Prostate gland (tissue), 2 donors: Measurements from ENCODE around the gene CYB5A. TPM values are rescaled to one million over a fixed set of nuclear protein-coding genes. Genes with fewer than 3 reads are reported as not detected.
"Not testable (repeated sequence)": the region's sequence is repeated elsewhere in the genome, so short reads cannot be mapped to it uniquely, and the experiment has no call there.

Experiments used
- DNase-seq: peaks from one replicate; pipeline ENCODE4 v3.0.0-alpha.2; 2019; ENCODE audit warnings: low spot score
- H3K27ac ChIP-seq, 2 donors: fragments of 200-600 bp; sonication (generic); 2 replicates each; pipeline ENCODE4 v1.5.1; 2017 to 2019
- H3K27me3 ChIP-seq: fragments of 200-600 bp; sonication (generic); replicated peaks from 2 replicates; pipeline ENCODE4 v1.5.1; 2019; ENCODE audit not compliant: insufficient read depth
- H3K36me3 ChIP-seq, 2 donors: fragments of 200-600 bp; sonication (generic); 1 replicate in 1 of 2; 2 replicates in 1 of 2; pipeline versions ENCODE4 v1.5.1 to v1.8.1; 2017 to 2019
- H3K4me1 ChIP-seq: fragments of 200-600 bp; sonication (generic); replicated peaks from 2 replicates; pipeline ENCODE4 v1.5.1; 2019
- H3K4me3 ChIP-seq, 2 donors: fragments of 200-600 bp; sonication (generic); 2 replicates each; pipeline ENCODE4 v1.5.1; 2017 to 2019
- H3K9me3 ChIP-seq: fragments of 200-600 bp; sonication (generic); 2 replicates; pipeline ENCODE4 v1.5.1; 2017
- POLR2A ChIP-seq: fragments of 450-650 bp; IDR thresholded peaks from one replicate; pipeline ENCODE4 v1.6.1; 2016; ENCODE audit warnings: antibody characterized with exemption, mild to moderate bottlenecking
- POLR2AphosphoS5 ChIP-seq: sonication (generic); formaldehyde crosslinking; IDR thresholded peaks from one replicate; pipeline ENCODE4 v1.6.1; 2017; ENCODE audit warnings: antibody characterized with exemption
- WGBS: methylation state at CpG from one replicate; pipeline ENCODE4 v1.1.5; 2018; 5-methylcytosine and 5-hydroxymethylcytosine counted together
- intact Hi-C: fragments of 100-400 bp; cut with DNase I; formaldehyde crosslinking; loops from one replicate; pipeline ENCODE4 v1.14.2; 2022
- total RNA-seq, 2 donors: library from RNA; depleted of rRNA; stranded (reverse); fragments of >200 nt; gene quantifications; one replicate each; pipeline ENCODE4 v1.1.0, GENCODE V29; 2016
- TF ChIP-seq, protein P1 (sequence below), 4 experiments: fragments of 200-600 bp in 2 of 4; fragments of 450-650 bp in 2 of 4; sonication (generic) in 2 of 4; IDR thresholded peaks; 1 replicate in 3 of 4; 2 replicates in 1 of 4; pipeline ENCODE4 v1.5.1; 2016 to 2019; ENCODE audit warnings: antibody characterized with exemption in 4 of 4, mild to moderate bottlenecking in 2 of 4, moderate library complexity in 2 of 4

Gene CYB5A
- total RNA-seq, 2 donors from 2014 or later: 76.6 to 144 TPM

DNA sequence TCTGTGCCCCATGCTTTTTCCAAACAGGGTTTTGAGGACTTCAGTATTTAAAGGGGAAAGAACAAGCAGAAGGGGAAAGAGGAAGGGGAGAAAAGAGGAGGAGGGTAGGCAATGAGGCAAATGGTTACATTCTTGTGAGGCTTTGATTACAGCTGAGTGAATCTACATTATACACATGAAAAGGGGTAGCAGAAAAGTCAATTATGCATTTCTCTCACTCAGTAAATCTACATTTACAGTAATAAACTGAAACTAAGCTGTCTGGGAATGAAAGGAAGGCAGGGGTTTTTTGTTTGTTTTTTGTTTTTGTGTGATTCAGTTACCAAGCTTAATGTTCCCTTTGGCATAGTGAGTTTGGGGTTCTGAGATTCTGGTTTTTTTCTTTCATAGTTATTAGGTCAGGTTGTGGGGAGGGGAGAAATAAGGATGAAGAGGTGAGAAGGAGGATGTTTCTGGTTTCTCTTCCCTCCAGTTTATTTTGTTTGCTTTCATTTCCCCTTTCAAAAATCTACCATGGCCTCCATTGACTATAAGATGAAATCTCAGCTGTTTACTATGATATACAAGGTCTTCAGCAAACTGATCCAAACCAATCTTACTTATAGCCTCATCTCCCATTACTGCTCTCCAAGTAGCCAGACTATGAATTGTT lies 42.6 kb upstream of the CYB5A start:
- no peak overlapping the region for H3K4me3 ChIP-seq
- no peak for DNase-seq
- H3K36me3 ChIP-seq: no peaks in the 10 kb centered on the region
- no peaks in the 10 kb centered on the region for H3K27me3 ChIP-seq
- H3K9me3 ChIP-seq: no peaks in the 10 kb centered on the region
- no peak overlapping the region for H3K27ac ChIP-seq
- no peaks in the 10 kb centered on the region for H3K4me1 ChIP-seq
- intact Hi-C loops: loop anchor here (10.0 kb wide), 1 partner anchor 80 kb away; no protein-coding TSS in a partner anchor
- TF ChIP-seq POLR2A: no peak
- TF ChIP-seq, protein P1, sequence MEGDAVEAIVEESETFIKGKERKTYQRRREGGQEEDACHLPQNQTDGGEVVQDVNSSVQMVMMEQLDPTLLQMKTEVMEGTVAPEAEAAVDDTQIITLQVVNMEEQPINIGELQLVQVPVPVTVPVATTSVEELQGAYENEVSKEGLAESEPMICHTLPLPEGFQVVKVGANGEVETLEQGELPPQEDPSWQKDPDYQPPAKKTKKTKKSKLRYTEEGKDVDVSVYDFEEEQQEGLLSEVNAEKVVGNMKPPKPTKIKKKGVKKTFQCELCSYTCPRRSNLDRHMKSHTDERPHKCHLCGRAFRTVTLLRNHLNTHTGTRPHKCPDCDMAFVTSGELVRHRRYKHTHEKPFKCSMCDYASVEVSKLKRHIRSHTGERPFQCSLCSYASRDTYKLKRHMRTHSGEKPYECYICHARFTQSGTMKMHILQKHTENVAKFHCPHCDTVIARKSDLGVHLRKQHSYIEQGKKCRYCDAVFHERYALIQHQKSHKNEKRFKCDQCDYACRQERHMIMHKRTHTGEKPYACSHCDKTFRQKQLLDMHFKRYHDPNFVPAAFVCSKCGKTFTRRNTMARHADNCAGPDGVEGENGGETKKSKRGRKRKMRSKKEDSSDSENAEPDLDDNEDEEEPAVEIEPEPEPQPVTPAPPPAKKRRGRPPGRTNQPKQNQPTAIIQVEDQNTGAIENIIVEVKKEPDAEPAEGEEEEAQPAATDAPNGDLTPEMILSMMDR (IDR thresholded peaks at IDR 0.05): no peak
- TF ChIP-seq POLR2AphosphoS5: no peak

DNA sequence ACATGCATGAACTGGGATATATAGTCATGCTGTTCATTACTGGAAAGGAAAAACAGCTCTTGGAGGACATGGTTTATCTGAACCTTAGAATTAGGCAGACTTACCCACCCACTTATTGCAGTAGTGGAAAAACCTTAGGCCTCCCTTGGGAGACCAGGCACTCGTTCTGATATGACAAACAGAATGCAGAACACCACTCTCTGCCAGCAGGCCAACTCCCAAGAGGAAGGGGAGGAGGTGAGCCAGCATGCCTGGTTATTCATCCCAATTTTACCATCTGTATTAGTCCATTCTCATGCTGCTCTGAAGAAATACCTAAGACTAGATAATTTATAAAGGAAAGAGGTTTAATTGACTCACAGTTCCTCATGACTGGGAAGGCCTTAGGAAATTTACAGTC lies 41.3 kb upstream of the CYB5A start:
- 59% methylated on average over 1 of the region's 1 CpG for WGBS
- TF ChIP-seq POLR2AphosphoS5: no peak
- no peak for TF ChIP-seq POLR2A
- TF ChIP-seq, protein P1 (IDR thresholded peaks at IDR 0.05): no peak
- H3K27me3 ChIP-seq: no peaks in the 10 kb centered on the region
- no peaks in the 10 kb centered on the region for H3K4me1 ChIP-seq
- H3K9me3 ChIP-seq: no peaks in the 10 kb centered on the region
- DNase-seq: no peak
- no peaks in the 10 kb centered on the region for H3K36me3 ChIP-seq
- H3K27ac ChIP-seq: no peak overlapping the region
- intact Hi-C loops: loop anchor here (10.0 kb wide), 1 partner anchor 78 kb away; no protein-coding TSS in a partner anchor
- no peak overlapping the region for H3K4me3 ChIP-seq

DNA sequence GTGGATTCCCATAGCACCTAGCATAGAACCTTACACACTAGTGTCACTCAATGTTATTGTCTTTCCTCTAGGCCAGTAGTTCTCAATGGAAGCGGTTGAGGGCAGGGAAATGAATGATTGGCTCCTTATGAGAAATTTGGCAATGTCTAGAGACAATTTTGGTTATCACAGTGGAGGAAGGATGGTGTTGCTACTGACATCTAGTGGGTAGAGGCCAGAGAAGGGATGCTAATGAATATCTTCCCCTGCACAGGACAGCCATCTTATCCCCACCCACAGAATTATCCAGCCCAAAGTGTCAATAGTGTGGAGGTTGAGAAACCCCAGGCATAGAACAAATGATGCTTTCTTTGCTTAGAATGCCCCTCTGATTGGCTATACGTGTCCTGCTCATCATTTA lies 39.6 kb upstream of the CYB5A start:
- H3K4me1 ChIP-seq: no peaks in the 10 kb centered on the region
- no peak overlapping the region for H3K27ac ChIP-seq
- no peaks in the 10 kb centered on the region for H3K27me3 ChIP-seq
- no peak overlapping the region for H3K4me3 ChIP-seq
- no peak for DNase-seq
- no peaks in the 10 kb centered on the region for H3K9me3 ChIP-seq
- intact Hi-C loops: loop anchor here (10.0 kb wide), 1 partner anchor 77 kb away; no protein-coding TSS in a partner anchor
- TF ChIP-seq POLR2AphosphoS5: no peak
- TF ChIP-seq, protein P1 (IDR thresholded peaks at IDR 0.05): peak in 1 of 4 experiments; percentile 36
- H3K36me3 ChIP-seq: no peaks in the 10 kb centered on the region
- 49% methylated on average over 2 of the region's 2 CpGs for WGBS

DNA sequence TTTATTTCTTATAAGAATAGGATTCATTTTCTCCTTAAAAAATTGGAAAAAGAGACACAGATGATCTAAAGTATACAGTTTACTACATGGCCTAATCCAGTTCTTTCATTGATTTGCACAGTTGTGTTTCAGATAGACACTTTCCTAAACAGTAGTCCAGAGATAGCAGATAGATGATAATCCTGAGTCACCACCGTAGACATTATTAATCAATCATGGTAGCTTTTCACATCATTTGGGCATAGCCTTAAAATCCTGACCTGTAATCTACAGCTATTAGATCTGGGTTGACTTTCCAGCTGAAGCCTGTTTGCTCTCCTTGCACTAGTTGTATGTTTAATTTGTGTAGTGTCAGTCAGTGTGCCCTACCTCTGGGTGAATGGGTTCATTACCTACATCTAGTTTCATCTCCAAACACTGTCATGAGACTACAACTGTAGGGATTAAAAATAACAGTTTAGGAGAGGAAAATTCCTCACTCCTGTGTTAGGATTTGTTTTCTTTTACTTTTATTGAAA lies 38.0 kb upstream of the CYB5A start:
- Histone ChIP-seq H3K27ac (no peak overlapping the region), H3K27me3 (no peaks in the 10 kb centered on the region), H3K36me3 (no peaks in the 10 kb centered on the region), H3K4me3 (no peak overlapping the region), H3K9me3 (no peaks in the 10 kb centered on the region), H3K4me1 (no peaks in the 10 kb centered on the region)
- DNase-seq: no peak
- intact Hi-C loops: loop anchor here (10.0 kb wide), 1 partner anchor 75 kb away; no protein-coding TSS in a partner anchor
- TF ChIP-seq POLR2A: no peak
- TF ChIP-seq, protein P1 (IDR thresholded peaks at IDR 0.05): no peak
- no peak for TF ChIP-seq POLR2AphosphoS5
- 77% methylated on average over 1 of the region's 1 CpG for WGBS

DNA sequence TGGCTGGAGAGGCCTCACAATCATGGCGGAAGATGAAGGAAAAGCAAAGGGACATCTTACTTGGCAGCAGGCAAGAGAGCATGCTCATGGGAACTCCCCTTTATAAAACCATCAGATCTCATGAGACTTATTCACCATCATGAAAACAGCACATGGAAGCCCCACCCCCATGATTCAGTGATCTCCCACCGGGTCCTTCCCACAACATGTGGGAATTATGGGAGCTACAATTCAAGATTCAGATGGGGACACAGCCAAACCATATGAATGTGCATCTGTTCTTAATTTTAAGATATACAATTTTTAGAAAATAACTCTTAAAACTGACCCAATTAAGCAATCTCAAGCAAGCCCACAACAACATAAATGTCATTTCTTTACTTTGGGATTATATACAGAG lies 36.4 kb upstream of the CYB5A start:
- H3K4me3 ChIP-seq: no peak overlapping the region
- H3K36me3 ChIP-seq: no peaks in the 10 kb centered on the region
- no peak for TF ChIP-seq POLR2A
- TF ChIP-seq, protein P1 (IDR thresholded peaks at IDR 0.05): no peak
- TF ChIP-seq POLR2AphosphoS5: no peak
- H3K27me3 ChIP-seq: no peaks in the 10 kb centered on the region
- WGBS: 84% methylated on average over 2 of the region's 2 CpGs
- H3K9me3 ChIP-seq: no peaks in the 10 kb centered on the region
- no peaks in the 10 kb centered on the region for H3K4me1 ChIP-seq
- no peak for DNase-seq
- intact Hi-C loops: no loop called here
- no peak overlapping the region for H3K27ac ChIP-seq

DNA sequence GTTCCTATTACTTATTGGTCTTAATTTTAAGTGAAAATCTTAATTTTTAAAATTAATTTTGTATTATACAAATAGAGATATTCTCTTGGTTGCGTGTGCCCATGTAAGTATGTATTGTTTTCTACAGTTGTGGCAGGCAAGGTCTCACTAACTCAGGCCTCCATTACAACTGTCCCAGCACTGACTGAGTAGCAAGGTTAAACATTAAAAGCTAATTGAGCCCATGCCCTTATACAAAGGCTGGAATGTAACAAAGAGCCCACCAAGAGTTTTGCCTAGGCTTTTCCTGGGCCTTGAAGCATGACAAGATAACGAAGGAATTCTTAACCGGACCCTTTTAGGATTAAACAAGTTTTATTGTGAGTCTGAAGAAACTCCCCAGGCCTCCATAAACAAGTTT lies 35.0 kb upstream of the CYB5A start:
- intact Hi-C loops, H3K4me3 ChIP-seq, H3K4me1 ChIP-seq, H3K27me3 ChIP-seq, H3K36me3 ChIP-seq, H3K9me3 ChIP-seq, DNase-seq, H3K27ac ChIP-seq: not testable (repeated sequence)
- WGBS: 80% methylated on average over 3 of the region's 3 CpGs
